ENCODE measurements around the gene SSTR5.

SSTR5 gene

GRCh38 chr16:1065469-1066128 lies 6.9 kb upstream of the SSTR5 start:
- TF ChIP-seq CTCF (IDR thresholded peaks at IDR 0.05; ENCODE audit: low read depth, low read length) (no peak), MAX (IDR thresholded peaks at IDR 0.05; ENCODE audit: low read depth, low read length) (no peak)
- H3K4me3 ChIP-seq (ENCODE audit: low read depth, low read length) = no peak overlapping the region
- no peak for DNase-seq (ENCODE audit: low read depth)

GRCh38 chr16:1066584-1067172 lies 5.9 kb upstream of the SSTR5 start:
- no peak overlapping the region for H3K4me3 ChIP-seq (ENCODE audit: low read depth, low read length)
- DNase-seq (ENCODE audit: low read depth) = no peak
- TF ChIP-seq MYC (IDR thresholded peaks at IDR 0.05; ENCODE audit: low read depth, low read length) = no peak

GRCh38 chr16:1067629-1068028 lies 4.9 kb upstream of the SSTR5 start:
- no peak overlapping the region for H3K4me3 ChIP-seq (ENCODE audit: low read depth, low read length)
- no peak for DNase-seq (ENCODE audit: low read depth)
- no peak for TF ChIP-seq POLR2A (IDR thresholded peaks at IDR 0.05; ENCODE audit: extremely low read depth, insufficient read length)

GRCh38 chr16:1068451-1068850 lies 4.1 kb upstream of the SSTR5 start:
- H3K4me3 ChIP-seq (ENCODE audit: low read depth, low read length) = no peak overlapping the region
- no peak for DNase-seq (ENCODE audit: low read depth)
- TF ChIP-seq MYC (IDR thresholded peaks at IDR 0.05; ENCODE audit: low read depth, low read length) (no peak), POLR2A (IDR thresholded peaks at IDR 0.05; ENCODE audit: extremely low read depth, insufficient read length) (no peak), CTCF (IDR thresholded peaks at IDR 0.05; ENCODE audit: low read depth, low read length) (no peak), MAX (IDR thresholded peaks at IDR 0.05; ENCODE audit: low read depth, low read length) (no peak)

GRCh38 chr16:1069154-1069553 lies 3.4 kb upstream of the SSTR5 start:
- TF ChIP-seq POLR2A (IDR thresholded peaks at IDR 0.05; ENCODE audit: extremely low read depth, insufficient read length) = no peak
- no peak for TF ChIP-seq CTCF (IDR thresholded peaks at IDR 0.05; ENCODE audit: low read depth, low read length)
- no peak for TF ChIP-seq MAX (IDR thresholded peaks at IDR 0.05; ENCODE audit: low read depth, low read length)
- TF ChIP-seq MYC (IDR thresholded peaks at IDR 0.05; ENCODE audit: low read depth, low read length) = no peak
- no peak overlapping the region for H3K4me3 ChIP-seq (ENCODE audit: low read depth, low read length)
- no peak for DNase-seq (ENCODE audit: low read depth)

GRCh38 chr16:1070084-1070863 lies 2.3 kb upstream of the SSTR5 start:
- no peak for DNase-seq (ENCODE audit: low read depth)
- TF ChIP-seq CTCF (IDR thresholded peaks at IDR 0.05; ENCODE audit: low read depth, low read length) = no peak

GRCh38 chr16:1070864-1071408 lies 1.6 kb upstream of the SSTR5 start:
- no peak for DNase-seq (ENCODE audit: low read depth)
- TF ChIP-seq MYC (IDR thresholded peaks at IDR 0.05; ENCODE audit: low read depth, low read length) = no peak
- no peak for TF ChIP-seq POLR2A (IDR thresholded peaks at IDR 0.05; ENCODE audit: extremely low read depth, insufficient read length)
- TF ChIP-seq CTCF (IDR thresholded peaks at IDR 0.05; ENCODE audit: low read depth, low read length) = no peak
- TF ChIP-seq MAX (IDR thresholded peaks at IDR 0.05; ENCODE audit: low read depth, low read length) = no peak
- no peak overlapping the region for H3K4me3 ChIP-seq (ENCODE audit: low read depth, low read length)

More at GRCh38 chr16:1070084-1070863, 2.3 kb upstream of the SSTR5 start:
- no peak overlapping the region for H3K4me3 ChIP-seq (ENCODE audit: low read depth, low read length)
